SK-N-SH (cell line): Measurements from ENCODE around the gene SERPINB5. TPM values are rescaled to one million over a fixed set of nuclear protein-coding genes. Genes with fewer than 3 reads are reported as not detected.

Source experiments
- CTCF ChIA-PET: fragments of 300-600, 350-600 bp; formaldehyde crosslinking; extraction: SDS; loops from one replicate; lab custom pipeline; 2021; lab: Yijun Ruan, JAX
- POLR2A ChIA-PET: fragments of 350-600 bp; sonication (Branson Sonifier 250); formaldehyde crosslinking; extraction: SDS; loops from one replicate; lab custom pipeline; 2020; ENCODE audit warnings: antibody characterized with exemption, inconsistent platforms; lab: Yijun Ruan, JAX
- DNase-seq: peaks from one replicate; pipeline ENCODE4 v3.0.0; 2012
- H2AFZ ChIP-seq: fragments of 200-600 bp; sonication (generic); 2 replicates; pipeline ENCODE4 v1.8.1; 2016; ENCODE audit warnings: antibody characterized with exemption, mild to moderate bottlenecking, low read depth
- H3F3A ChIP-seq: fragments of 200-600 bp; sonication (generic); replicated peaks from 2 replicates; pipeline ENCODE3; 2016; ENCODE audit warnings: antibody characterized with exemption, mild to moderate bottlenecking; ENCODE audit not compliant: insufficient read depth
- H3K27ac ChIP-seq, 2 experiments: fragments of 200-500 bp in 1 of 2; fragments of 200-600 bp in 1 of 2; sonication (Bioruptor generic) in 1 of 2; sonication (generic), shearing (Covaris generic) in 1 of 2; 2 replicates each; pipeline versions ENCODE4 v1.5.1 to v1.6.1; 2014 to 2016; ENCODE audit warnings: low read depth in 2 of 2, inconsistent platforms in 1 of 2, low read length in 1 of 2, mild to moderate bottlenecking in 1 of 2, mixed read lengths in 1 of 2
- H3K27me3 ChIP-seq: fragments of 200-600 bp; sonication (generic), shearing (Covaris generic); 2 replicates; pipeline ENCODE4 v1.6.1; 2016; ENCODE audit warnings: mixed run types; ENCODE audit not compliant: insufficient read depth
- H3K36me3 ChIP-seq, 2 experiments: fragments of 200-500 bp in 1 of 2; fragments of 200-600 bp in 1 of 2; sonication (Bioruptor generic) in 1 of 2; sonication (generic) in 1 of 2; replicated peaks in 1 of 2; 2 replicates each; pipeline versions ENCODE3 to v1.5.1; 2014 to 2016; ENCODE audit warnings: low read length in 1 of 2, mild to moderate bottlenecking in 1 of 2; ENCODE audit not compliant: insufficient read depth in 2 of 2, control insufficient read depth in 1 of 2
- H3K4me1 ChIP-seq, 2 experiments: fragments of 200-500 bp in 1 of 2; fragments of 200-600 bp in 1 of 2; sonication (Bioruptor generic) in 1 of 2; sonication (generic), shearing (Covaris generic) in 1 of 2; 2 replicates each; pipeline versions ENCODE4 v1.5.1 to v1.6.1; 2014 to 2016; ENCODE audit warnings: low read depth in 1 of 2, low read length in 1 of 2, mixed run types in 1 of 2; ENCODE audit not compliant: insufficient read depth in 2 of 2, control insufficient read depth in 1 of 2
- H3K4me2 ChIP-seq: fragments of 200-600 bp; sonication (generic), shearing (Covaris generic); 2 replicates; pipeline ENCODE4 v1.6.1; 2017; ENCODE audit warnings: mixed run types
- H3K4me3 ChIP-seq, 2 experiments: fragments of 200-500 bp in 1 of 2; fragments of 200-600 bp in 1 of 2; sonication (Bioruptor generic) in 1 of 2; sonication (generic), shearing (Covaris generic) in 1 of 2; 2 replicates each; pipeline versions ENCODE4 v1.5.1 to v1.8.1; 2014 to 2016; ENCODE audit warnings: low read depth in 2 of 2, inconsistent platforms in 1 of 2, low read length in 1 of 2, mild to moderate bottlenecking in 1 of 2, mixed read lengths in 1 of 2, moderate library complexity in 1 of 2
- H3K79me2 ChIP-seq: fragments of 200-600 bp; sonication (generic); 2 replicates; pipeline ENCODE4 v1.8.1; 2017; ENCODE audit warnings: mild to moderate bottlenecking; ENCODE audit not compliant: insufficient read depth
- H3K9ac ChIP-seq: fragments of 200-600 bp; sonication (generic); 2 replicates; pipeline ENCODE4 v1.6.1; 2017; ENCODE audit warnings: mixed run types
- H3K9me2 ChIP-seq: fragments of 200-600 bp; sonication (generic); 2 replicates; pipeline ENCODE4 v1.6.1; 2017; ENCODE audit warnings: mixed run types
- H3K9me3 ChIP-seq: fragments of 200-600 bp; sonication (generic); 2 replicates; pipeline ENCODE4 v1.6.1; 2017; ENCODE audit warnings: mixed run types, mild to moderate bottlenecking, moderate library complexity
- H4K20me1 ChIP-seq: fragments of 200-600 bp; sonication (generic); 2 replicates; pipeline ENCODE4 v1.6.1; 2017; ENCODE audit warnings: mild to moderate bottlenecking, mixed run types; ENCODE audit not compliant: insufficient read depth
- EP300 ChIP-seq, 2 experiments: IDR thresholded peaks; 2 replicates each; pipeline versions ENCODE4 v1.4.0 to v1.6.1; 2012; ENCODE audit warnings: borderline replicate concordance in 1 of 2, low read depth in 1 of 2, low read length in 1 of 2
- EZH2phosphoT487 ChIP-seq: fragments of 200-600 bp; sonication (generic); IDR thresholded peaks from 2 replicates; pipeline ENCODE4 v1.6.1; 2017; ENCODE audit warnings: low read depth, mixed run types, mild to moderate bottlenecking, antibody characterized with exemption, moderate library complexity, borderline replicate concordance
- FOXJ3 ChIP-seq: sonication (generic); formaldehyde crosslinking; IDR thresholded peaks from 2 replicates; pipeline ENCODE4 v1.5.1; 2020; ENCODE audit warnings: mild to moderate bottlenecking, missing genetic modification reagents
- FOXM1 ChIP-seq: IDR thresholded peaks from 2 replicates; pipeline ENCODE4 v1.4.0; 2012; ENCODE audit warnings: low read depth, mild to moderate bottlenecking
- GATA2 ChIP-seq: sonication (generic); formaldehyde crosslinking; IDR thresholded peaks from 2 replicates; pipeline ENCODE4 v1.5.0; 2020; ENCODE audit warnings: mild to moderate bottlenecking, missing genetic modification reagents
- IRF3 ChIP-seq: fragments of 150-350 bp; IDR thresholded peaks from 2 replicates; pipeline ENCODE4 v1.6.1; 2016; ENCODE audit warnings: mild to moderate bottlenecking, low read depth, low read length
- JUND ChIP-seq: IDR thresholded peaks from 2 replicates; pipeline ENCODE4 v1.4.0; 2012
- MAX ChIP-seq: IDR thresholded peaks from 2 replicates; pipeline ENCODE4 v1.4.0; 2012; ENCODE audit warnings: low read depth
- MXI1 ChIP-seq: IDR thresholded peaks from 2 replicates; pipeline ENCODE4 v1.6.1; 2012; ENCODE audit warnings: mild to moderate bottlenecking, low read depth, low read length, improper control_type of control experiment
- NFIC ChIP-seq: IDR thresholded peaks from 2 replicates; pipeline ENCODE4 v1.4.0; 2012; ENCODE audit warnings: borderline replicate concordance
- PBX3 ChIP-seq: IDR thresholded peaks from 2 replicates; pipeline ENCODE4; 2012
- RCOR1 ChIP-seq: fragments of 150-350 bp; IDR thresholded peaks from 2 replicates; pipeline ENCODE4 v1.6.1; 2017; ENCODE audit warnings: antibody characterized with exemption, low read length
- RFX5 ChIP-seq: IDR thresholded peaks from 2 replicates; pipeline ENCODE4 v1.6.1; 2012; ENCODE audit warnings: mild to moderate bottlenecking, improper control_type of control experiment, low read length
- RXRA ChIP-seq: IDR thresholded peaks from 2 replicates; pipeline ENCODE4 v1.4.0; 2012; ENCODE audit warnings: low read depth, mild to moderate bottlenecking, borderline replicate concordance
- USF2 ChIP-seq: fragments of 150-350 bp; IDR thresholded peaks from 2 replicates; pipeline ENCODE4 v1.6.1; 2017; ENCODE audit warnings: antibody characterized with exemption, low read length, low read depth, borderline replicate concordance
- WGBS: methylation state at CpG from one replicate; pipeline ENCODE4 v1.1.6; 2017; ENCODE audit warnings: low lambda C conversion rate; 5-methylcytosine and 5-hydroxymethylcytosine counted together
- polyA plus RNA-seq, 3 experiments: library from polyadenylated mRNA; depleted of rRNA; stranded (reverse); fragments of >200 nt; gene quantifications; 2 replicates each; pipeline ENCODE4 v1.2.3, GENCODE V29; 2012

SERPINB5 gene
- polyA plus RNA-seq, 1 of the 3 experiments (the other 2 are of a cell fraction), result not detected

GRCh38 chr18:63433334-63433866, 43.4 kb upstream of the SERPINB5 start:
- no peak overlapping the region for H3K4me2 ChIP-seq
- no peaks in the 10 kb centered on the region for H3K4me1 ChIP-seq
- H3K4me3 ChIP-seq, result no peak overlapping the region
- H3K27ac ChIP-seq, result peak overlapping the region in 1 of 2 experiments; percentile 51; a peak in 1 of 4 replicates
- 17% methylated on average over 4 of the region's 4 CpGs for WGBS
- H3K9me2 ChIP-seq, result no peaks in the 10 kb centered on the region
- DNase-seq, result no peak
- no peaks in the 10 kb centered on the region for H4K20me1 ChIP-seq
- peak overlapping the region; percentile 17; the same call in 1 of the 2 replicates for H2AFZ ChIP-seq
- ChIA-PET POLR2A (interaction anchor here (0.7 kb wide), 1 partner anchor 1260 kb away, joined by 3 read pairs; no protein-coding TSS in a partner anchor), CTCF (interaction anchor here (0.9 to 1.3 kb wide), 2 partner anchors 84 to 847 kb away, joined by 3 read pairs; no protein-coding TSS in a partner anchor)
- no peaks in the 10 kb centered on the region for H3K27me3 ChIP-seq
- TF ChIP-seq IRF3 (no peak), FOXJ3 (CRISPR knock-in tag) (no peak), NFIC (peak; percentile 68; the same call in 1 of the 2 replicates), PBX3 (peak; percentile 38; the same call in 1 of the 2 replicates), EP300 (IDR thresholded peaks at IDR 0.05; ENCODE audit: borderline replicate concordance in 1 of 2, low read depth in 1 of 2, low read length in 1 of 2) (peak in 1 of 2 experiments; percentile 57; a peak in 2 of 4 replicates)
- no peaks in the 10 kb centered on the region for H3K36me3 ChIP-seq
- H3K9me3 ChIP-seq, result no peaks in the 10 kb centered on the region
- no peaks in the 10 kb centered on the region for H3K79me2 ChIP-seq
- no peaks in the 10 kb centered on the region for H3F3A ChIP-seq
- no peak overlapping the region for H3K9ac ChIP-seq

- TF ChIP-seq MXI1 (no peak), JUND (no peak), EZH2phosphoT487 (no peak), FOXM1 (no peak), NFIC (no peak), USF2 (no peak), GATA2 (no peak), RCOR1 (no peak), MAX (no peak), RFX5 (no peak), RXRA (no peak)
- TF ChIP-seq, all 33 proteins: peak for 0
- 0 out of 2 replicates have a peak overlapping the region, but pooled peaks have one; percentile 29 for H2AFZ ChIP-seq
- H3K4me2 ChIP-seq, result no peak overlapping the region
- 0 out of 4 replicates have a peak, but pooled peaks cover 0 to 6% of the 10 kb centered on the region in 2 experiments for H3K4me1 ChIP-seq
- 97% methylated on average over 2 of the region's 2 CpGs for WGBS
- H3F3A ChIP-seq, result peaks cover 10% of the 10 kb centered on the region
- no peak for DNase-seq
- H3K9me2 ChIP-seq, result no peaks in the 10 kb centered on the region
- H3K9me3 ChIP-seq, result no peaks in the 10 kb centered on the region
- CTCF ChIA-PET, result interaction anchor here (0.7 to 6.7 kb wide), 23 partner anchors 9 to 1256 kb away, joined by 3 to 66 read pairs (median 7); no protein-coding TSS in a partner anchor
- no peak overlapping the region for H3K27ac ChIP-seq
- no peaks in the 10 kb centered on the region for H3K27me3 ChIP-seq
- H3K36me3 ChIP-seq, result no peaks in the 10 kb centered on the region
- H4K20me1 ChIP-seq, result no peaks in the 10 kb centered on the region
- H3K9ac ChIP-seq, result no peak overlapping the region
- no peaks in the 10 kb centered on the region for H3K79me2 ChIP-seq
- POLR2A ChIA-PET, result interaction anchor here (1.9 kb wide), 1 partner anchor 16 kb away, joined by 6 read pairs; the partner anchor contains the start of gene VPS4B
- no peak overlapping the region for H3K4me3 ChIP-seq
These were observed 38.6 kb upstream of the SERPINB5 start for GRCh38 chr18:63438181-63438580.
